Left ventricle myocardium inferior (tissue), 1 donor: ENCODE data around the gene SCARF2. TPM values are rescaled to one million over a fixed set of nuclear protein-coding genes. Genes with fewer than 3 reads are reported as not detected.

ENCODE experiments used
- DNase-seq: peaks from one replicate; pipeline ENCODE4 v3.0.0-alpha.2; 2020
- H3K27ac ChIP-seq: fragments of 200-600 bp; replicated peaks from 2 replicates; pipeline ENCODE4 v1.8.0; 2021
- H3K27me3 ChIP-seq: fragments of 200-600 bp; 2 replicates; pipeline ENCODE4 v1.8.0; 2021; ENCODE audit warnings: low read depth
- H3K36me3 ChIP-seq: fragments of 200-600 bp; 2 replicates; pipeline ENCODE4 v1.8.0; 2021
- H3K4me1 ChIP-seq: fragments of 200-600 bp; 2 replicates; pipeline ENCODE4 v1.8.0; 2021
- H3K4me3 ChIP-seq: fragments of 200-600 bp; 2 replicates; pipeline ENCODE4 v1.8.0; 2021; ENCODE audit warnings: mild to moderate bottlenecking, moderate library complexity
- H3K9me3 ChIP-seq: fragments of 200-600 bp; replicated peaks from 2 replicates; pipeline ENCODE4 v1.8.0; 2021
- intact Hi-C: fragments of 100-400 bp; cut with micrococcal nuclease; formaldehyde crosslinking; loops from one replicate; pipeline ENCODE4 v1.11.0; 2022
- total RNA-seq: library from RNA; stranded (reverse); fragmentation: NEBNext Ultra II Directional; extraction: Animal tissue kit (Norgen Biotek cat#: 25700); gene quantifications from one replicate; pipeline ENCODE4 v1.2.1, GENCODE V29; 2021
- TF ChIP-seq, protein P1 (sequence below): fragments of 200-600 bp; IDR thresholded peaks from 2 replicates; pipeline ENCODE4 v1.8.0; 2021; ENCODE audit warnings: antibody characterized with exemption, mild to moderate bottlenecking, borderline replicate concordance
- donor health status: DM: no; HTN: yes; CAD: no; lungs with severe emphysema.

The SCARF2 gene
- total RNA-seq, 1 donor from 2014 or later, result 3.1 TPM

DNA sequence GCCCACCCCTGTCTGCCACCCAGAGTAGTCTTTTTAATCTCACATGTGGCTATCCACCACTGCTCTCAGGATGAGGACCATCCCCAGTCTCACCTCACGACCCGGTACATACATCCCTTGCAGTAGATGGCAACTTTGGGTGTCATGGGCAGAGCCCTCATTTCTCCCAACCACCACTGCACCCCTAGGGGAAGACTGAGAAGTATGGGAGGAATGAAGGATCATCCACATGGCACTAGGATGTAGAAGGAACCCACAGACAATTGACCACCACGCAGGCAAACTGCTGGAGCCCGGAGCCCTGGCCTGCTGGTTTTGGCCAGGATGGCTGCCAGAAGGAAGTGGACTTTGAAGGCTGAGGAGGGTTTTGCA is 1.9 kb upstream of the SCARF2 start:
- Histone ChIP-seq H3K36me3 (peaks cover 23% of the 10 kb centered on the region), H3K9me3 (no peaks in the 10 kb centered on the region), H3K4me1 (peaks cover 43% of the 10 kb centered on the region), H3K27me3 (peaks cover 29% of the 10 kb centered on the region), H3K27ac (no peak overlapping the region), H3K4me3 (no peak overlapping the region)
- DNase-seq, result no peak
- TF ChIP-seq, protein P1, sequence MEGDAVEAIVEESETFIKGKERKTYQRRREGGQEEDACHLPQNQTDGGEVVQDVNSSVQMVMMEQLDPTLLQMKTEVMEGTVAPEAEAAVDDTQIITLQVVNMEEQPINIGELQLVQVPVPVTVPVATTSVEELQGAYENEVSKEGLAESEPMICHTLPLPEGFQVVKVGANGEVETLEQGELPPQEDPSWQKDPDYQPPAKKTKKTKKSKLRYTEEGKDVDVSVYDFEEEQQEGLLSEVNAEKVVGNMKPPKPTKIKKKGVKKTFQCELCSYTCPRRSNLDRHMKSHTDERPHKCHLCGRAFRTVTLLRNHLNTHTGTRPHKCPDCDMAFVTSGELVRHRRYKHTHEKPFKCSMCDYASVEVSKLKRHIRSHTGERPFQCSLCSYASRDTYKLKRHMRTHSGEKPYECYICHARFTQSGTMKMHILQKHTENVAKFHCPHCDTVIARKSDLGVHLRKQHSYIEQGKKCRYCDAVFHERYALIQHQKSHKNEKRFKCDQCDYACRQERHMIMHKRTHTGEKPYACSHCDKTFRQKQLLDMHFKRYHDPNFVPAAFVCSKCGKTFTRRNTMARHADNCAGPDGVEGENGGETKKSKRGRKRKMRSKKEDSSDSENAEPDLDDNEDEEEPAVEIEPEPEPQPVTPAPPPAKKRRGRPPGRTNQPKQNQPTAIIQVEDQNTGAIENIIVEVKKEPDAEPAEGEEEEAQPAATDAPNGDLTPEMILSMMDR, result no peak
- intact Hi-C loops, result no loop called here

DNA sequence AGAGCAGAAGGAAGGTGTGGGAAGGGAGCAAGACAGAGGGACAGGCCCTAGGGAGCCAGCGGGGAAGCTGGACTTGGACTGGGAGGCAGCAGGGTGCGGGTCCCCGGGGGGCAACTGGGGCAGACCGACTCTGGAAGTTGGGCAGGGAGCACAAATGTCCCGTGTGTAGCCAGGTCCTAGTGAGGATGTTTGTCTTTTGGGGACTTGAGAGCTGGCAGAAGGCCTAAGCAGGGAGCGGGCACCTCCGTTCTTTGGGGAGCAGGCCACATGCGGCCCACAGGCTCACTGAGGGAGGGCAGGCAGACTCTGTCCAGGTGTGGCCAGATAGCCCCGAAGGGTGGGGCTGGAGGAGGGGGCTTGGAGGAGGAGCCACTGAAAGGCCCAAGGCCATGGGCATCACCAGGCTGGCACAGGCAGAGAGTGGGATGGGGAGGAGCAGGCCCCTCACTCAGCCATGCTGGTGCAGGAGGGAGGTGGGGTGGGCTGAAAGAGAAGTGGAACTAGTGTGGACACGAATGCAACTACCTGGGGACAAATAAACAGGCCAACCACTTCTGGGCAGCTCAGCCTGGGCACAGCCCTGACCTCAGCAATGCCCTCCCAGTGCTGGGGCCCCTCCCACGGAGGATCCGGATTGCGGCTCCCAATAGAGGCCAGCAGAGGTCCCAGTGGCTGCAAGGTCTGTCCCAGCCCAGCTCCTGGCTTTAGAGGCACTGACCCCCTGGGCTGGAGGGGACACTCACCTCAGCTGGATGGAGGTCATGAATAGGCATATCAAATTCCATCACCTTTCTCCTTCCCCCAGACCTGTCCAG is 1.3 kb upstream of the SCARF2 start:
- no peak for DNase-seq
- Histone ChIP-seq H3K36me3 (peaks cover 16% of the 10 kb centered on the region), H3K27ac (peak overlapping the region; percentile 90), H3K27me3 (peaks cover 33% of the 10 kb centered on the region), H3K4me1 (peaks cover 47% of the 10 kb centered on the region), H3K9me3 (no peaks in the 10 kb centered on the region), H3K4me3 (peak overlapping the region; percentile 81)
- intact Hi-C loops, result no loop called here
- TF ChIP-seq, protein P1, result peak; percentile 39

GRCh38 chr22:20438427-20438677 is 727 bp upstream of the SCARF2 start:
- intact Hi-C loops, result no loop called here
- Histone ChIP-seq H3K4me1 (peaks cover 47% of the 10 kb centered on the region), H3K36me3 (peaks cover 11% of the 10 kb centered on the region), H3K9me3 (no peaks in the 10 kb centered on the region), H3K27ac (peak overlapping the region; percentile 90), H3K4me3 (peak overlapping the region; percentile 81), H3K27me3 (peaks cover 33% of the 10 kb centered on the region)
- DNase-seq, result no peak
- TF ChIP-seq, protein P1, result no peak

- Histone ChIP-seq H3K9me3 (no peaks in the 10 kb centered on the region), H3K36me3 (peaks cover 4% of the 10 kb centered on the region), H3K27me3 (peaks cover 33% of the 10 kb centered on the region), H3K4me1 (peaks cover 47% of the 10 kb centered on the region), H3K4me3 (peak overlapping the region; percentile 81), H3K27ac (peak overlapping the region; percentile 90)
- intact Hi-C loops, result no loop called here
- DNase-seq, result no peak
- TF ChIP-seq, protein P1, result no peak
Measured at GRCh38 chr22:20436768-20437612, 635 bp downstream of the SCARF2 start.

- Histone ChIP-seq H3K4me3 (peak overlapping the region; percentile 81), H3K9me3 (no peaks in the 10 kb centered on the region), H3K27me3 (peaks cover 39% of the 10 kb centered on the region), H3K27ac (peak overlapping the region; percentile 90), H3K36me3 (no peaks in the 10 kb centered on the region), H3K4me1 (peaks cover 50% of the 10 kb centered on the region)
- DNase-seq, result no peak
- intact Hi-C loops, result no loop called here
- TF ChIP-seq, protein P1, result no peak
Measured at GRCh38 chr22:20436307-20436767, 1.3 kb downstream of the SCARF2 start.
